MCF 10A (cell line): ENCODE results near the gene BOK. TPM values are rescaled to one million over a fixed set of nuclear protein-coding genes. Genes with fewer than 3 reads are reported as not detected.

Experiments
- BruUV-seq: library from RNA; stranded (reverse); fragments of 400-500 nt; replicated peaks from 2 replicates; lab custom pipeline; 2021; lab: Mats Ljungman, UMichigan
- CTCF ChIA-PET: fragments of 300-600 bp; sonication (Branson Sonifier 250); formaldehyde crosslinking; extraction: SDS; loops from one replicate; lab custom pipeline; 2021; ENCODE audit warnings: antibody characterized with exemption, inconsistent platforms; lab: Yijun Ruan, JAX
- POLR2A ChIA-PET: fragments of 300-600, 350-650 bp; sonication (Branson Sonifier 250); formaldehyde crosslinking; extraction: SDS; loops from one replicate; lab custom pipeline; 2020; ENCODE audit warnings: antibody characterized with exemption, inconsistent platforms; lab: Yijun Ruan, JAX
- DNase-seq: peaks from one replicate; pipeline ENCODE4 v3.0.0-alpha.2; 2018; ENCODE audit not compliant: unreplicated experiment
- H3K27ac Mint-ChIP-seq: one replicate; pipeline ENCODE4 v1.8.0; 2022; ENCODE audit warnings: mild to moderate bottlenecking, low read depth, mixed read lengths; ENCODE audit not compliant: unreplicated experiment
- H3K27me3 Mint-ChIP-seq: one replicate; pipeline ENCODE4 v1.8.0; 2022; ENCODE audit warnings: mixed read lengths; ENCODE audit not compliant: insufficient read depth, unreplicated experiment
- H3K36me3 Mint-ChIP-seq: one replicate; pipeline ENCODE4 v1.8.0; 2022; ENCODE audit warnings: mild to moderate bottlenecking, moderate library complexity, mixed read lengths; ENCODE audit not compliant: insufficient read depth, unreplicated experiment
- H3K4me1 Mint-ChIP-seq: one replicate; pipeline ENCODE4 v1.8.0; 2022; ENCODE audit warnings: mixed read lengths; ENCODE audit not compliant: insufficient read depth, unreplicated experiment
- H3K4me3 Mint-ChIP-seq: one replicate; pipeline ENCODE4 v1.8.0; 2022; ENCODE audit warnings: mild to moderate bottlenecking, moderate library complexity, mixed read lengths; ENCODE audit not compliant: unreplicated experiment
- H3K9me3 Mint-ChIP-seq: one replicate; pipeline ENCODE4 v1.8.0; 2022; ENCODE audit warnings: mixed read lengths; ENCODE audit not compliant: unreplicated experiment
- intact Hi-C: fragments of 100-400 bp; cut with micrococcal nuclease; formaldehyde crosslinking; loops from 2 replicates; pipeline ENCODE4 v1.14.1; 2022
- total RNA-seq: library from RNA; stranded (reverse); gene quantifications from 2 replicates; pipeline ENCODE4 v1.2.3, GENCODE V29; 2022
- TF ChIP-seq, protein P1 (sequence below): fragments of 200-600 bp; IDR thresholded peaks from one replicate; pipeline ENCODE4 v1.8.0; 2022; ENCODE audit warnings: antibody characterized with exemption, mild to moderate bottlenecking; ENCODE audit not compliant: unreplicated experiment

The BOK gene
- total RNA-seq, 1 experiment from 2014 or later, result 18.6 TPM

DNA sequence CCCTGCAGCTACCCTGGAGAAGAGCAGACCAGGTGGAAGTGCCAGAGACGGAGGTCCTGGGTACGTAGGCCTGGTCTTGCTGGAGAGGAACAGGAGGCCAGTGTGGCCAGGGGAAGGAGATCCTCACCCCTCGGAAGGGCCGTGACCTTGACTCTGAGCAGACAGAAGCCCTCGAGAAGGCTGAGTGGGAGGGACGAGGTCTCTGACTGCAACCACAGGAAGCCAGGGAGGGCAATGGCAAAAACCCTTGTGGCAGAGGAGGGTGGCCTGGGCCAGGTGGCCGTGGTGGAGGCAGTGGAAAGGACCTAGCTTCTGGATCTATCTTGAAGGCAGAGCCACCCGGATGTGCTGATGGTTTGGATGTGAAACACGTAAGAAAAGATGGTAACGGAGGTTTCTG, 50.3 kb downstream of the BOK start:
- intact Hi-C loops, result no loop called here
- peaks cover 58% of the 10 kb centered on the region for H3K36me3 Mint-ChIP-seq
- no peaks in the 10 kb centered on the region for H3K9me3 Mint-ChIP-seq
- H3K4me1 Mint-ChIP-seq, result peaks cover 5% of the 10 kb centered on the region
- POLR2A ChIA-PET, result interaction anchor here (0.7 kb wide), 1 partner anchor 540 kb away, joined by 3 read pairs; no protein-coding TSS in a partner anchor
- no peak for DNase-seq
- CTCF ChIA-PET, result no interaction called here
- no TSS peak for BruUV-seq
- peak overlapping the region; percentile 16 for H3K4me3 Mint-ChIP-seq
- TF ChIP-seq, protein P1, sequence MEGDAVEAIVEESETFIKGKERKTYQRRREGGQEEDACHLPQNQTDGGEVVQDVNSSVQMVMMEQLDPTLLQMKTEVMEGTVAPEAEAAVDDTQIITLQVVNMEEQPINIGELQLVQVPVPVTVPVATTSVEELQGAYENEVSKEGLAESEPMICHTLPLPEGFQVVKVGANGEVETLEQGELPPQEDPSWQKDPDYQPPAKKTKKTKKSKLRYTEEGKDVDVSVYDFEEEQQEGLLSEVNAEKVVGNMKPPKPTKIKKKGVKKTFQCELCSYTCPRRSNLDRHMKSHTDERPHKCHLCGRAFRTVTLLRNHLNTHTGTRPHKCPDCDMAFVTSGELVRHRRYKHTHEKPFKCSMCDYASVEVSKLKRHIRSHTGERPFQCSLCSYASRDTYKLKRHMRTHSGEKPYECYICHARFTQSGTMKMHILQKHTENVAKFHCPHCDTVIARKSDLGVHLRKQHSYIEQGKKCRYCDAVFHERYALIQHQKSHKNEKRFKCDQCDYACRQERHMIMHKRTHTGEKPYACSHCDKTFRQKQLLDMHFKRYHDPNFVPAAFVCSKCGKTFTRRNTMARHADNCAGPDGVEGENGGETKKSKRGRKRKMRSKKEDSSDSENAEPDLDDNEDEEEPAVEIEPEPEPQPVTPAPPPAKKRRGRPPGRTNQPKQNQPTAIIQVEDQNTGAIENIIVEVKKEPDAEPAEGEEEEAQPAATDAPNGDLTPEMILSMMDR, result no peak
- no peaks in the 10 kb centered on the region for H3K27me3 Mint-ChIP-seq
- H3K27ac Mint-ChIP-seq, result peak overlapping the region; percentile 11

DNA sequence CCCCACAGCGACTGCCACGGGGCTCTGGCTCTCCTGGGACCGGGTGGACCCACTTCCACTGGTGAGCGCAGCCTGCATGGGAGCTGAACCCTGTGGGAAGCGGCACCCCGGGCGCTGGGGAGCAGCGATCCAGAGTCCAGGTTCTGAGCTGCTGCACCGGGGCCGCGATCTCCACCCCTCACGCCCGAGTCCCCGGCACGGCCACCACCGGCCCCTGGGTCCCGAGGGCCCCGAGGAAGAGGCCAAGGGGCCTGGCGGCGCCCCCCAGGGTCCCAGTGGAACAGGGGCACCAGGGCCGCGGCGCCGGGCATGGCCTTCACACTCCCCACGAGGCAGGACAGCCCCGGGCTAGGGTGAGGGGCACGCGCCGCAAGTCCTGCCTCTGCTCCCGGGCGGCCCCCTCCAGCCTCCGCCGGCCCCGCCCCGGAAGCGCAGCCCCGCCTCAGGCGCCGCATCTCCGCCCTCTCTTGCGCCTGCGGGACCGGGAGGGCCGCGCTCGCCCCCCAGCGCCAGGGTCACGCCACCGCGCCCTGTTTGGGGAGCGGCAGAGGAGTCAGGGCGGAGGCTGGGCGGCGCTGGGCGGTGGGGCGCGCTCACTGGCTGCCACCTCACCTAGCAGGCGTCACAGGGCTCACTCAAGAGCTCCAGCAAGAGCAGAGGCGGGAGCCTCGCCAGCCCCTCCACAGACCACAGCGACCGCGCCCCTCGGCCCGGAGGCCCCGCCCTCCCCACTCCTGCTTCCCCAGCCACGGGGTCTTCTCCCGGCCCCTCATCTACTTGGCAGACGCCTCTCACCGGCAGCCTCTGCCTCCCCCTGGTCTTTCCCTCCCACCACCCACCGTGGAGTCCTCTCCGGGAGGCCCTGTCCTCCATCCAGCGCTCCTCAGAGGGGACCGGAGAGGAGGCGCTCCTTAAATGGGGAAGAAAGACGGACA, 51.6 kb downstream of the BOK start:
- TF ChIP-seq, protein P1, result peak; percentile 40
- intact Hi-C loops, result no loop called here
- Mint-ChIP-seq H3K4me3 (peak overlapping the region; percentile 28), H3K9me3 (no peaks in the 10 kb centered on the region), H3K27me3 (no peaks in the 10 kb centered on the region), H3K27ac (no peak overlapping the region), H3K36me3 (peaks cover 53% of the 10 kb centered on the region), H3K4me1 (peaks cover 5% of the 10 kb centered on the region)
- CTCF ChIA-PET, result interaction anchor here (0.7 kb wide), 1 partner anchor 234 kb away, joined by 3 read pairs; no protein-coding TSS in a partner anchor
- DNase-seq, result peak; percentile 68
- POLR2A ChIA-PET, result no interaction called here
- BruUV-seq, result no TSS peak

DNA sequence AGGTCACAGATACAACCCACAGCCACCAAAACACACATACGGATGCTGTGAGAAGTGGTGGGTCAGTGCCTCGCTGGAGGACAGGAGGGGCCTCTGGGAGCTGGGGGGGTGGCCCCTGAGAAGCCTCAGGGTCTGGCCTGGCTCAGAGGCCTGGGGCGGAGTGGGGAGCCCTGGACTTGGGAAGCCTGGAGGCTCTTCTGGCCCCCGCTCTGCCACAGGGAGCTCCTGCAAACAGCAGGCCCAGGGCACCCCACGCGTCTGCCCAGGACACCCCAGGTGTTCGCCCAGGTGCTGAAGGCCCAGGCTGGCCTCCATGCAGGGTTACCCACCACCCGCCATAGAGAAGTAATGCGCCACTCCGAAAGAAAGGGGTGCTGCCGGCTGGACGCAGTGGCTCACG, 52.5 kb downstream of the BOK start:
- Mint-ChIP-seq H3K9me3 (no peaks in the 10 kb centered on the region), H3K4me3 (no peak overlapping the region), H3K36me3 (peaks cover 53% of the 10 kb centered on the region), H3K4me1 (peaks cover 5% of the 10 kb centered on the region), H3K27me3 (no peaks in the 10 kb centered on the region), H3K27ac (no peak overlapping the region)
- POLR2A ChIA-PET, result no interaction called here
- no peak for DNase-seq
- intact Hi-C loops, result no loop called here
- BruUV-seq, result no TSS peak
- CTCF ChIA-PET, result interaction anchor here (0.7 kb wide), 1 partner anchor 233 kb away, joined by 3 read pairs; no protein-coding TSS in a partner anchor
- TF ChIP-seq, protein P1, result no peak
